ELF-1 (cell line): ENCODE data around the gene ADGRB3.
"Not testable (repeated sequence)": the region's sequence is repeated elsewhere in the genome, so short reads cannot be mapped to it uniquely, and the experiment has no call there.

Source experiments
- DNase-seq: peaks from one replicate; pipeline ENCODE4 v3.0.0-alpha.2; 2016; ENCODE audit warnings: low read depth, low spot score

Gene ADGRB3

DNA sequence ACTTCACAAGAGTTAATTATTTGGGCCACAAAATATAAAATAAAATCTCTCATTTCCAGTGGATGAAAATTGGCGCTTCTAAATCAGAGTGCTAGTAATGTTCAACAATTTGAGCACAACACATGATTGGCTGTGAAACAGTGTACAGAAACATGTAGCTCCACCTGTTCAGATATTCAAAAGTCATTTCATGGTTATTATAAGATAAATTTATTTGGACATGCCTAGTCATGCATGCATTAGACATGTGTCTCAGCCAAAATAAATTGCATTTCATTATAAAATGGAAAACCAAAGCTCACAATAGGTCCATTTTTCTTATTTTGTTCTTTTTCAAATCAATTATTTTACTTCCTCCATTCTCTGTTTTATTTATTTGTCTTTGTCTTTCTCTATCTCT is 786.9 kb downstream of the ADGRB3 start:
- DNase-seq: no peak

GRCh38 chr6:69422475-69422874 is 787.4 kb downstream of the ADGRB3 start:
- DNase-seq: no peak

DNA sequence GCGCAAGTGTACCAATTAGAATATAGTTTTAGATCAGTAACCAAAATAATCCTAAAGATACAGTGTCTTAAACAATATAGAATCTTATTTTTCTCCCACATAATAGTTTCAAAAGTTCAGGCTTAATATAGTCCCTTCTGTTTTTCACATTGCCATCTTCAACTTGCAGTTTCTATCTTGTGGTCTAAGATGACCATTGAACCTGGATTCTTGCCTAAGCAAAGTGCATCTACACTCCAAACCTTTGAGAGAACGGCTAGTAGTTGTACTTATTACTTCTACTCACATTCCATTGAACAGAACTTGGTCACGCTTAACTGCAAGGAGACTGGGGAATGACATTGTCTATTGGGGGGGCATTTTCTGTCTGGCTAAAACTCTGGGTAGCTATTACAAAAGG is 788.7 kb downstream of the ADGRB3 start:
- DNase-seq: no peak

DNA sequence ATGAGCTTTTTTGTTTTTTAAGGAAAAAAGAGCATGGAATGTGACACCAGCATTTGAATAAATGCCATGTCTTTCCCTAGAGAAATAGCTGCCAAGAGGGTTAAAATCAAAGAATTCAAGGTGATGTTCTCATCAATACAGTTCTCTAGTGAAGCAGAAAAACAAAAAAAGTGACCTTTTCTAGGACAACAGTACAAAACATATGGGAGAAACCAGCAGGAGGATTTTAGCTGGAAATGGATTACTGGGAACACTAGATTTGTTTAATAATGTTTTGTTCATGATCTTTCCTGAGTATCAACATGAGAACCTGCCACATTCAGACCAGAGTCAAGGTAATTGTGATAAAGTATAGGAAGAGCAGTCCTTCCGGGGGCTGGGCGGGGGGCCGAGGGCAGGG is 789.5 kb downstream of the ADGRB3 start:
- no peak for DNase-seq

- no peak for DNase-seq
Measured at GRCh38 chr6:69427882-69428281, 792.8 kb downstream of the ADGRB3 start.

- not testable (repeated sequence) for DNase-seq
Measured at GRCh38 chr6:69432168-69432567, 797.1 kb downstream of the ADGRB3 start.

DNA sequence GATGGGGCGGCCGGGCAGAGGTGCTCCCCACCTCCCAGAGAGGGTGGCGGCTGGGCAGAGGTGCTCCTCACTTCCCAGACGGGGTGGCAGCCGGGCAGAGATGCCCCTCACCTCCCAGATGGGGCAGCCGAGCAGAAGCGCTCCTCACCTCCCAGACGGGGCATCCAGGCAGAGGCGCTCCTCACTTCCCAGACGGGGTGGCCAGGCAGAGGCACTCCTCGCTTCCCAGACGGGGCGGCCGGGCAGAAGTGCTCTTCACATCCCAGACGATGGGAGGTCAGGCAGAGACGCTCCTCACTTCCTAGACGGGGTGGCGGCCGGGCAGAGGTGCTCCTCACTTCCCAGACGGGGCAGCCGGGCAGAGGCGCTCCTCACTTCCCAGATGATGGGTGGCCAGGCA is 798.0 kb downstream of the ADGRB3 start:
- DNase-seq: not testable (repeated sequence)

DNA sequence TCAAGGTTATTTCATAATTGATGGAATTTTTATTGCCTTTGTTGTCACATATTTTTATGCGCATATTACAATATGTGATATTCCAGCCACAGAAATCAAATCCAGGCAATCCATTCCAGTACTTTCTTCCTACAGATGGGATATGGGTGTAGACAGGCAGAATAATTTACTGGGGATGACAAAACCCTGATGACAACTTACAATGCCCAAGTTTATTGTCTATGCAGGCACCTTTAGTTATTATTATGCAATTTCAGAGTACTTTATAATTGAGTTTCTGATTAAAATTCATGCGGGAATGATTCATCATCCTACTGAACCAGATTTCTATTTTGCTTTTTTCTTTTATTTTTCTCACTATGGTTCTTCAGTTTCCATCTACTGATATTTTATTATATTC is 803.0 kb downstream of the ADGRB3 start:
- DNase-seq: no peak
